ENCODE results near the gene P2RX6. TPM values are rescaled to one million over a fixed set of nuclear protein-coding genes. Genes with fewer than 3 reads are reported as not detected.

The P2RX6 gene
- total and polyA plus RNA-seq, 9 of the 15 experiments (the other 6 are each of a cell fraction or from before 2014, with no cell fraction given), result 0.01 to 3.9 (median 1.5) TPM; not detected in 1

GRCh38 chr22:20996598-20997535 is 18.1 kb upstream of the P2RX6 start (continued):
- TF ChIP-seq ELK1 (CRISPR knock-in tag; IDR thresholded peaks at IDR 0.05), result no peak
- TF ChIP-seq TCF7 (IDR thresholded peaks at IDR 0.05; ENCODE audit: borderline replicate concordance), result no peak
- no peak for TF ChIP-seq NCOA1 (IDR thresholded peaks at IDR 0.05; ENCODE audit: low read depth)
- TF ChIP-seq SRF (CRISPR knock-in tag; IDR thresholded peaks at IDR 0.05), result no peak
- TF ChIP-seq TCFL5 (CRISPR knock-in tag; conservative IDR thresholded peaks at IDR 0.05), result no peak
- no peak for TF ChIP-seq RREB1 (CRISPR knock-in tag; IDR thresholded peaks at IDR 0.05)
- no peak for TF ChIP-seq HSF4 (CRISPR knock-in tag; IDR thresholded peaks at IDR 0.05; ENCODE audit: borderline replicate concordance)
- no peak for TF ChIP-seq ELF2 (CRISPR knock-in tag; IDR thresholded peaks at IDR 0.05)
- no peak for TF ChIP-seq BRF2 (IDR thresholded peaks at IDR 0.05; ENCODE audit: borderline replicate concordance, insufficient read depth, insufficient read length)
- TF ChIP-seq ZNF57 (CRISPR knock-in tag; IDR thresholded peaks at IDR 0.05), result peak; percentile 11; the same call in 1 of the 2 replicates
- TF ChIP-seq THRB (CRISPR knock-in tag; conservative IDR thresholded peaks at IDR 0.05), result 0 out of 2 replicates have a peak, but pooled peaks have one; percentile 23
- no peak for TF ChIP-seq RBM25 (IDR thresholded peaks at IDR 0.05; ENCODE audit: low read depth, low read length, severe bottlenecking)
- no peak for TF ChIP-seq E2F4 (CRISPR knock-in tag; IDR thresholded peaks at IDR 0.05; ENCODE audit: low read depth)
- TF ChIP-seq ZNF12 (CRISPR knock-in tag; IDR thresholded peaks at IDR 0.05), result no peak
- no peak for TF ChIP-seq EZH2 (IDR thresholded peaks at IDR 0.05; ENCODE audit: borderline replicate concordance, low read depth, low read length)
- no peak for TF ChIP-seq MAFF (IDR thresholded peaks at IDR 0.05; ENCODE audit: low read length)

All from K562 (cell line).